GM23338 (cell line): Measurements from ENCODE around the gene SORBS1. TPM values are rescaled to one million over a fixed set of nuclear protein-coding genes. Genes with fewer than 3 reads are reported as not detected.

Source experiments
- ATAC-seq: fragments of 200-7000 bp; cut with Tn5 transposase; 3 replicates; pipeline ENCODE4 v1.9.1; 2020
- DNase-seq: peaks from one replicate; pipeline ENCODE4 v3.0.0-alpha.2; 2015; ENCODE audit warnings: low spot score
- H2AFZ ChIP-seq: fragments of 200-600 bp; sonication (generic); 2 replicates; pipeline ENCODE4 v1.8.0; 2016; ENCODE audit warnings: antibody characterized with exemption, mild to moderate bottlenecking, moderate library complexity
- H3F3A ChIP-seq: fragments of 200-600 bp; sonication (generic); replicated peaks from 2 replicates; pipeline ENCODE4 v1.8.0; 2017; ENCODE audit warnings: antibody characterized with exemption, mixed run types, low read depth
- H3K27ac ChIP-seq: fragments of 200-600 bp; sonication (generic); 2 replicates; pipeline ENCODE4 v1.6.1; 2016; ENCODE audit warnings: low read depth
- H3K27me3 ChIP-seq: fragments of 200-600 bp; sonication (generic); 2 replicates; pipeline ENCODE4 v1.8.0; 2016; ENCODE audit warnings: mild to moderate bottlenecking, mixed run types, moderate library complexity; ENCODE audit not compliant: insufficient read depth
- H3K36me3 ChIP-seq: fragments of 200-600 bp; sonication (generic); 2 replicates; pipeline ENCODE4 v1.8.0; 2016; ENCODE audit warnings: mild to moderate bottlenecking; ENCODE audit not compliant: insufficient read depth
- H3K4me1 ChIP-seq: fragments of 200-600 bp; sonication (generic); 2 replicates; pipeline ENCODE4 v1.8.0; 2016; ENCODE audit warnings: mild to moderate bottlenecking, moderate library complexity; ENCODE audit not compliant: insufficient read depth
- H3K4me2 ChIP-seq: fragments of 200-600 bp; sonication (generic); 2 replicates; pipeline ENCODE4 v1.7.1; 2017; ENCODE audit warnings: mixed run types
- H3K4me3 ChIP-seq: fragments of 200-600 bp; sonication (generic); 2 replicates; pipeline ENCODE4 v1.6.1; 2016; ENCODE audit warnings: mixed run types
- H3K79me2 ChIP-seq: fragments of 200-600 bp; sonication (generic); replicated peaks from 2 replicates; pipeline ENCODE4 v1.8.0; 2017; ENCODE audit warnings: mild to moderate bottlenecking; ENCODE audit not compliant: insufficient read depth
- H3K9me2 ChIP-seq: fragments of 200-600 bp; sonication (generic); 2 replicates; pipeline ENCODE4 v1.8.0; 2017; ENCODE audit not compliant: insufficient read depth
- H4K20me1 ChIP-seq: fragments of 200-600 bp; sonication (generic); replicated peaks from 2 replicates; pipeline ENCODE4 v1.8.0; 2017; ENCODE audit warnings: mild to moderate bottlenecking; ENCODE audit not compliant: insufficient read depth
- H3K27ac Mint-ChIP-seq: 2 replicates; pipeline ENCODE4 v1.8.0; 2020; ENCODE audit warnings: inconsistent platforms, mild to moderate bottlenecking, moderate library complexity, mixed read lengths
- H3K27me3 Mint-ChIP-seq: 3 replicates; pipeline ENCODE4 v1.8.0; 2022; ENCODE audit warnings: low read depth, mild to moderate bottlenecking, moderate library complexity, mixed read lengths, inconsistent platforms; ENCODE audit not compliant: insufficient read depth, poor library complexity
- H3K36me3 Mint-ChIP-seq: 3 replicates; pipeline ENCODE4 v1.8.0; 2021; ENCODE audit warnings: low read depth, mild to moderate bottlenecking, inconsistent platforms, moderate library complexity, mixed read lengths
- H3K4me1 Mint-ChIP-seq: 3 replicates; pipeline ENCODE4 v1.8.0; 2020; ENCODE audit warnings: mild to moderate bottlenecking, inconsistent platforms, mixed read lengths
- H3K4me3 Mint-ChIP-seq: 3 replicates; pipeline ENCODE4 v1.8.0; 2021; ENCODE audit warnings: moderate library complexity, mild to moderate bottlenecking, inconsistent platforms, mixed read lengths
- H3K9me3 Mint-ChIP-seq: 3 replicates; pipeline ENCODE4 v1.8.0; 2020; ENCODE audit warnings: moderate library complexity, mild to moderate bottlenecking, inconsistent platforms, mixed read lengths
- ZNF114 ChIP-seq: fragments of 250-450 bp; sonication (Bioruptor Pico); IDR thresholded peaks from 2 replicates; pipeline ENCODE4 v1.5.0; 2020; ENCODE audit warnings: mild to moderate bottlenecking, moderate library complexity
- ZNF462 ChIP-seq: fragments of 250-450 bp; sonication (Bioruptor Pico); IDR thresholded peaks from 2 replicates; pipeline ENCODE4 v1.5.0; 2020; ENCODE audit warnings: mild to moderate bottlenecking, moderate library complexity
- polyA plus RNA-seq: library from polyadenylated mRNA; unstranded; fragments of >200 nt; fragmentation: Nextera tagmentation; extraction: Ambion mirVana; gene quantifications from 2 replicates; pipeline ENCODE4 v1.2.1, GENCODE V29; 2016
- total RNA-seq: library from RNA; depleted of rRNA; stranded (reverse); fragments of >200 nt; shearing (Covaris generic); gene quantifications from 2 replicates; pipeline ENCODE4 v1.2.3, GENCODE V29; 2014
- TF ChIP-seq, protein P1 (sequence below), 2 experiments: fragments of 200-600 bp in 1 of 2; sonication (generic) in 1 of 2; conservative IDR thresholded peaks; 2 replicates each; pipeline versions ENCODE4 v1.5.1 to v1.6.1; 2016 to 2017; ENCODE audit warnings: antibody characterized with exemption in 2 of 2, low read depth in 2 of 2, mild to moderate bottlenecking in 2 of 2, moderate library complexity in 1 of 2

Gene SORBS1
- total and polyA plus RNA-seq, 2 experiments from 2014 or later, result 47.7 to 51.5 TPM

GRCh38 chr10:95558593-95559320 lies 2.4 kb downstream of the SORBS1 start:
- H3K4me3 Mint-ChIP-seq, result peak overlapping the region; percentile 97
- Histone ChIP-seq H3K27me3 (peaks cover 4% of the 10 kb centered on the region; the same call in 1 of the 2 replicates), H3F3A (peaks cover 14% of the 10 kb centered on the region; the same call in 1 of the 2 replicates), H3K9me2 (no peaks in the 10 kb centered on the region), H3K27ac (peak overlapping the region; percentile 29), H2AFZ (no peak overlapping the region), H4K20me1 (peaks cover 18% of the 10 kb centered on the region), H3K4me3 (peak overlapping the region; percentile 99), H3K4me2 (peak overlapping the region; percentile 92), H3K4me1 (peaks cover 51% of the 10 kb centered on the region), H3K79me2 (peaks cover 54% of the 10 kb centered on the region), H3K36me3 (no peaks in the 10 kb centered on the region)
- peaks cover 50% of the 10 kb centered on the region for H3K4me1 Mint-ChIP-seq
- TF ChIP-seq ZNF462 (CRISPR knock-in tag) (0 out of 2 replicates have a peak, but pooled peaks have one; percentile 3), ZNF114 (CRISPR knock-in tag) (no peak)
- TF ChIP-seq, protein P1, sequence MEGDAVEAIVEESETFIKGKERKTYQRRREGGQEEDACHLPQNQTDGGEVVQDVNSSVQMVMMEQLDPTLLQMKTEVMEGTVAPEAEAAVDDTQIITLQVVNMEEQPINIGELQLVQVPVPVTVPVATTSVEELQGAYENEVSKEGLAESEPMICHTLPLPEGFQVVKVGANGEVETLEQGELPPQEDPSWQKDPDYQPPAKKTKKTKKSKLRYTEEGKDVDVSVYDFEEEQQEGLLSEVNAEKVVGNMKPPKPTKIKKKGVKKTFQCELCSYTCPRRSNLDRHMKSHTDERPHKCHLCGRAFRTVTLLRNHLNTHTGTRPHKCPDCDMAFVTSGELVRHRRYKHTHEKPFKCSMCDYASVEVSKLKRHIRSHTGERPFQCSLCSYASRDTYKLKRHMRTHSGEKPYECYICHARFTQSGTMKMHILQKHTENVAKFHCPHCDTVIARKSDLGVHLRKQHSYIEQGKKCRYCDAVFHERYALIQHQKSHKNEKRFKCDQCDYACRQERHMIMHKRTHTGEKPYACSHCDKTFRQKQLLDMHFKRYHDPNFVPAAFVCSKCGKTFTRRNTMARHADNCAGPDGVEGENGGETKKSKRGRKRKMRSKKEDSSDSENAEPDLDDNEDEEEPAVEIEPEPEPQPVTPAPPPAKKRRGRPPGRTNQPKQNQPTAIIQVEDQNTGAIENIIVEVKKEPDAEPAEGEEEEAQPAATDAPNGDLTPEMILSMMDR (conservative IDR thresholded peaks at IDR 0.05; ENCODE audit: low read depth in 2 of 2), result peak in 1 of 2 experiments; percentile 31; a peak in 2 of 4 replicates
- no peak for DNase-seq
- peaks cover 11% of the 10 kb centered on the region for H3K27me3 Mint-ChIP-seq
- no peaks in the 10 kb centered on the region for H3K36me3 Mint-ChIP-seq
- no peak for ATAC-seq
- H3K27ac Mint-ChIP-seq, result no peak overlapping the region
- no peaks in the 10 kb centered on the region for H3K9me3 Mint-ChIP-seq
